MV-4-11 (cell line): ENCODE measurements around the gene SMC4.
A peak's percentile ranks its signal among the peaks of the same experiment; 100 is the strongest.

Source experiments
- DNase-seq: peaks from one replicate; lab custom pipeline; 2025; lab: John Stamatoyannopoulos, UW

SMC4 gene

GRCh38 chr3:160394009-160394392, 5.4 kb upstream of the SMC4 start:
- DNase-seq: no peak

DNA sequence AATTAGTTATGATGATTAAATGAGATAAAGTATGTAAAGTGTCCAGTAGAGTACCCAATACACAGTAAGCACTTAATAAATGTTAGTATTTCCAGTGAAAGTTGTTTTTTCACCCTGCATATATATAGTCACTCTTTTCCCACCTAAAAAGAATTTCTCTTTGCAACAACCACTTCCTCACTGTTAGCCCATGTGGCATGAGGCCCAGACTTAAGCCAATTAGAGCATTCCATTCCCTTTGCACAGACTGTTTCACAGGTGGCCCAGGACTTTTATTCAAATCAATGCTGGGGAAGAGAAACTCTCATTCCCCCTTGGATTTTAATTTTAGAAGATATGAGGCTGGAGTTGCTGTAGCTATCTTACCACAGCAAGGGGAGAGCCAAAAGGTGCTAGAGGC, 4.2 kb upstream of the SMC4 start:
- peak; percentile 37 for DNase-seq

DNA sequence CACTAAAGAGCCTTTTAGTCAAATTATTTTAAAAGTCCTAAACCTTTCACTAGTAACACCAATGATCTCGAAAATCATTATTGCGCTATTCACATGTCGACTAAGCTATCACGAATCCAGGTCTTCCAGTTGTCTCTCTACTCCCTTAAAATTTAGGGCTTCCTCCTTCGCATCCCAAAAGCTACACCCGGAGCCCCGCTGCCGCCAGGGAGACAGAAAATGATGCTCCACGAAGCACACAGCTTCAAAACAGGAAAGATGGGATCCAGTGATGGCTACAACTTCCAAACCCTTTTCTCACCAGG, 678 bp upstream of the SMC4 start:
- no peak for DNase-seq

- peak; percentile 41 for DNase-seq
These were observed 716 bp downstream of the SMC4 start for GRCh38 chr3:160400030-160400701.

DNA sequence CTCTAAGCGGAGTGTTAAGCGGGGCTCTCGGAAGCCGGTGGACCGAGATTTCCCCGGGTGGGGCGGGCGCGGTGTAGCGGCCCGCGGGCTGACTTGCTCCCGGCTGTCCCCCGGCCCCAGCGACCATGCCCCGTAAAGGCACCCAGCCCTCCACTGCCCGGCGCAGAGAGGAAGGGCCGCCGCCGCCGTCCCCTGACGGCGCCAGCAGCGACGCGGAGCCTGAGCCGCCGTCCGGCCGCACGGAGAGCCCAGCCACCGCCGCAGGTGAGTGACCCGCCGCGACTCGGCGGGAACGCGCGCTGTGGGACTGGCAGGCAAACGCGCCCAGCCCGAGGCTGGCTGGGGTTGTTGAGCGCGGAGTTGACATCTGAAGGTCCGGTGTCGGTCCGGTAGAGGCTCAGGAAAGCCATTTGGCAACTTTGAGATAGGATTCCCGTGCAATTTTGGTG, 1.3 kb downstream of the SMC4 start:
- DNase-seq: no peak

DNA sequence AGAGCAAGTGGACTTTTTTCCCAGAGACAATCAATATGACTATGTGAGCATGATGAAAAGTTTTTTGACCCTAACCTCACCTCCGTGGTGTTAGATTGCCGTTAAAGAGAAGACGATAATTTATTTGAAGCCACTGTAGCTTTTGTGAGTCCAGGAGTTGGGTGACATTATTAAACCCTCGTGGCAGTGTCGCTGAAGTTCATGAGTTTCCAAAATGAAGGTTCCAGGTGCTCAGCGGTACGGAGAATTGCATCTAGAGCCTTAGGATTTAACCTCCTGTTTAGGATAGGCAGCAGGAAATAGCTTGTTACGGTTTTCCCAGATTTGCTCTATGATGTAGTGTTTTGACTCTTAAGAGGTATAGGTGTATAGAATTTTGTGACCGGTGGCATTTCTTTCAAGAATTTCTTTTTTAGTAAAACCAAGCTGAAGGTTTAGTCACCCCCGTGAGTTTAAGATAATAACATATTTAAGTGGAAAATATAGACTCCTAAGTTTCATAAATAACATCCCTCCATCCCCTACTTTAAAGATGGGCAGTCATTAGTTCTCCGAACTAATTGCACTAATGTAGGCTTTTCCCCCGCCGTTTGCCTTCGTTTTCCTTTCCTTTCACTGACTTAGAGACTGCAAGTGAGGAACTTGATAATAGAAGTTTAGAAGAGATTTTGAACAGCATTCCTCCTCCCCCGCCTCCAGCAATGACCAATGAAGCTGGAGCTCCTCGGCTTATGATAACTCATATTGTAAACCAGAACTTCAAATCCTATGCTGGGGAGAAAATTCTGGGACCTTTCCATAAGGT, 2.0 kb downstream of the SMC4 start:
- peak; percentile 44 for DNase-seq

DNA sequence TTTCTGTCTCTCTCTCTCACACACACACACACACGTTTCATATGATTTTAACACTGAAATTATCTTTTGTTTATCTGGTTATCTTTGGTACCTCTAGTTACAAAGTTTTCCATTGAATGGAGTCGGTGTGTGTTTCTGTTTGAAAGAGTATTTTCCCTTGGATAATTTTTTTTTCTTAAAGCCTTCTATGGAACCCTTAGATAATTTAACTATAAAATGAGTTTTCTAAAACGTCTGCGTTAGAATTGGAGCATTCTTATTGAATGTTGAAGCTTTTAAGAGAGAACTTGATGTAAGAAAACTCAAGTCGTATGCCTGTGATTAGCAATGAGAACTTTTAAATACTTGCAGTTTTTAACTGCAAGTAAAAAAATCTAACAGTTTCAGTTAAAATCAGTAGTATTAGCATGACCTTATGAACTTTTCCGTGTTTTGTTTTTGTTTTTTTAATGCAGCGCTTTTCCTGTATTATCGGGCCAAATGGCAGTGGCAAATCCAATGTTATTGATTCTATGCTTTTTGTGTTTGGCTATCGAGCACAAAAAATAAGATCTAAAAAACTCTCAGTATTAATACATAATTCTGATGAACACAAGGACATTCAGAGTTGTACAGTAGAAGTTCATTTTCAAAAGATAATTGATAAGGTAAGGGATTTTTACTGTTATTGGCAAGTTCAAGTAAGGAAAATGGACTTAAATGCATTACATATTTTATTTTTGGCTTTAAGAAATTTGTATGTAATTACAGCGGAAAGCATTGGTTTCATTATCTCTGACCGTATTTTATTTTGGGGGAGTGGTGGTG, 3.0 kb downstream of the SMC4 start:
- DNase-seq: no peak

- no peak for DNase-seq
These were observed 3.6 kb downstream of the SMC4 start for GRCh38 chr3:160403028-160403545.

DNA sequence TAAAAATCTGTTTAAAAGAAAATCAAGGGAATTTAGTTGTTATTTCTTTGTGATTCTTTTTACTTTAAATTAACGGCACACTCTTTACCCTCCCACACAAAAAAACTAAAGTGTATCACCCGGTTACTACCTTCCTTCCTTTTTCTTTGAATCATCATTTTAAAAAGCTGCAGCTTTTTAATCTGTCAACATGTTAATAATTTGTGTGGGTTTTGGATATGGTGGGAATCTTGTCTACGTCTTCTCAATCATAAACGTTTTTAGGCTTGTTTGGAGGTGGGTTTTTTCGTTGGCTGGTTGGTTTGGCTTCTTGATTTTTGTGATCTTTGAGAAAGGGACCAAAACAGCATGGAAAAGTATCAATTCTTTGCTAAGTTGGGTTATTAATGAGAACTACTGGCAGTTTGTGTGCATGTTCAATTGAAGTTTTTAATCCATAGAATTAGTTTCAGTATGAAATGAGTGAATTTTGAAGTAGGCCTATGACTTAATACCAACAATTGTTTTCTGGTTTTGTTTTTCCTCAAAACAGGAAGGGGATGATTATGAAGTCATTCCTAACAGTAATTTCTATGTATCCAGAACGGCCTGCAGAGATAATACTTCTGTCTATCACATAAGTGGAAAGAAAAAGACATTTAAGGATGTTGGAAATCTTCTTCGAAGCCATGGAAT, 4.5 kb downstream of the SMC4 start:
- DNase-seq: no peak

- no peak for DNase-seq
These were observed 10.6 kb downstream of the SMC4 start for GRCh38 chr3:160409812-160410610.

DNA sequence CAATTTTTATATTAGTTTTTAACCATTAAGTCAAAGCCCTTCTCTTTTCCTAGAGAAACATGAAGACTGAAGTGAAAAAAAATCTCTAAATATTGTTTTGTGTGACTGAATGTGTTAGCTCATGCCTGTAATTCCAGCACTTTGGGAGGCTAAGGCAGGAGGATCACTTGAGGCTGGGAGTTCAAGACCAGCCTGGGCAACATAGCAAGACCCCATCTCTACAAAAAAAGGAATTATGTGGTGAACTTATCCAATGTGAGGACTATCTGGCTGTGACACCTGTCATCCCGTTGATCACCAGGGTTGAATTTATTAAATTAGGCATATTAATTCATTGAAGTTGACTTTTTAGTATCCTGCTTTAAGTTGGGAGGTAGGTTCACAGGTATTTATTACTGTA, 13.0 kb downstream of the SMC4 start:
- no peak for DNase-seq

DNA sequence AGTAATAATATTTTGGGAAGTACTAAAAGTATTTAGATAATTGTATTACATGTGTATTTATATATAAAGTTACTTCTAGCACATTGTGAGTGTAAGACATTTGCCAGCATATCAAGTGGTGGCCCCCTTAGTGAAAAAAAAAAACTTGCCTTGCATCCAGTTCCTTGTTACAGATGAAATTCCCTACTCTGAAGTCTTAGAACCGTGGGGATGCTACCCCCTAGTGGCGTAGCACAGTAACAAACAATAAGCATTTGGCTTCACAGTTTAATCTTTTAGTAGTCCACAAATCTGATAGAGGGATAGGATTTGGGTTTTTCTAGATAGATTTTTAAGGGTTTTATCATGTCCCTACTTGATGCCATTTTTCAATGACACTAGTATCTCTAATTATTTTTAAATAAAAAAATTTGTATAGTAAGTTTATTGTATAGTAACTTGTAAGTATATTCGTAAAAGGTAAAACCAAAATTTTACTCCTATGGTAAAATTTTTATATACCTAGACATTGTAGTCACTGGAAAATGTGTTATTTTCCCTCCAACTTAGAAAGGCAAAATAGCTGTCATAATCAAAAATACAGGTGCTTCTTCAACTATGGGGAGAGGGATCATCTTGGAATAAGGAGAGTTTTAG, 14.3 kb downstream of the SMC4 start:
- DNase-seq: peak; percentile 75

DNA sequence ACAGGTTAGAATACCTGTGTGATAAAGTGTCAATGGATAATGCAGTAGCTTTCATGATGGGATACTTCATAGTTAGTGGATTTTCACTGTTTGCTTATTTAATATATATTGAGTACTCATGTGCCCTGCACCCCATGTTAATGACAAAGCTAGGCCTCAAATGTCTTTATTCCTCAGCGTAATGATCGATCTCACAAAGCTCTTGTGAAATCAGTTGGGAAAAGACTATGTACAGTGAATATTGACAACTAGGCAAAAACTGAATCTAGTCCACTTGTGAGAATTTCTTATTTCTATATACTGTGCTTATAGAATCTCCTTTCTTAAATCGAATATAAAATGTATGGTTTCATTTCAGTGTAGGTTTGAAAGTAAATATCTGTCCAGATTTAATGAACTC, 17.9 kb downstream of the SMC4 start:
- no peak for DNase-seq

GRCh38 chr3:160427832-160428424, 28.5 kb downstream of the SMC4 start:
- DNase-seq: no peak

DNA sequence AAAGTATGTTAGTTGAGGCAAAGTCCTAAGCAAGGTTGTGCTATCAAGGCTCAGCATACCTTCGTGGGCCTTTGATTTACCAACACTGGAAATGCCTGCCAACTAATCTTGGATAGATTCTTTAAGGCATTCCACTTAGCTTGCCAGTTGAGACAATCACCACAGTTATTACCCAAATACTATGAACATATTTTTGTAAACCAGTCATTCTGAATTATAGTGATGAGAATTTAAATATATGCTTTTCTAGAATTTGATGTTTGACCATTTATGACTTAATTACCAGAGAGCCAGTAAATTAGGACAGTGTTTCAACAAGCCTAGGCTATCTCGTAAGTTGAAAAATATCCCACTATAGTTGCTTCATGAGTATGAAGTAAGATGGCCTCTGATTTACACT, 34.6 kb downstream of the SMC4 start:
- DNase-seq: no peak

GRCh38 chr3:160435095-160435494, 35.6 kb downstream of the SMC4 start:
- peak; percentile 8 for DNase-seq

- no peak for DNase-seq
These were observed 36.3 kb downstream of the SMC4 start for GRCh38 chr3:160435747-160436146.

DNA sequence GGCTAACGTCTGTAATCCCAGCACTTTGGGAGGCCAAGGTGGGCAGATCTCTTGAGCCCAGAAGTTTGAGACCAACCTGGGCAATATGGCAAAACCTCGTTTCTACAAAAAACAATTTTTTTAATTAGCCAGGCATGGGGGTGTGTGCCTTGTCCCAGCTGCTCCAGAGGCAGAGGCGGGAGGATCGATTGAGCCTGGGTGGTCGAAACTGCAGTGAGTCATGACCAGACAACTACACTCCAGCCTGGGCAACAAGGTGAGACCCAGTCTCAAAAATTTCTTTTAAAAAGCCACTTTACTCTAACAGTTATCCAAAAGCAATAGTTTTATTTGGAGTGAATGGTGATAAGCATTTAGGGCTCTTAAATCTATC, 37.6 kb downstream of the SMC4 start:
- no peak for DNase-seq

- no peak for DNase-seq
These were observed 41.2 kb downstream of the SMC4 start for GRCh38 chr3:160440687-160441086.

- no peak for DNase-seq
These were observed 45.0 kb downstream of the SMC4 start for GRCh38 chr3:160444411-160444810.

DNA sequence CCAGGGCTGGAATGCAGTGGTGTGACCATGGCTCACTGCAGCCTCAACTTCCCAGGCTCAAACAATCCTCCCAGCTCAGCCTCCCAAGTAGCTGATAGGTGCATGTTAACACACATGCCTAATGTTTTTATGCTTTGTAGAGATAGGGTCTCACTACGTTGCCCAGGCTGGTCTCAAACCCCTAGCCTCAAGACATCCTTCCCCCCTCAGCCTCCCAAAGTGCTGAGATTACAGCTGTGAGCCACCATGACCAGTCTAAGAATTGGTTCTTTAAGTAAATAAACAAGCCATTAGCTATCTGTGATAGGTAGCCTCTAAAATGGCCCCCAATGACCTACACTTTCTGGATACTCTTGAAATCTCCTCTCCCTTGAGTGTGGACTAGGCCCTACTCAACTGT, 46.4 kb downstream of the SMC4 start:
- DNase-seq: no peak
